HL-60 (cell line): Measurements from ENCODE around the gene RTEL1.

Experiments used
- POLR2AphosphoS5 ChIP-seq: IDR thresholded peaks from 2 replicates; pipeline ENCODE4 v1.6.1; 2012; ENCODE audit warnings: low read depth
- TF ChIP-seq, protein P1 (sequence below): IDR thresholded peaks from one replicate; pipeline ENCODE4 v1.5.1; 2011; ENCODE audit warnings: low read length, control low read depth, inconsistent platforms; ENCODE audit not compliant: insufficient read depth

DNA sequence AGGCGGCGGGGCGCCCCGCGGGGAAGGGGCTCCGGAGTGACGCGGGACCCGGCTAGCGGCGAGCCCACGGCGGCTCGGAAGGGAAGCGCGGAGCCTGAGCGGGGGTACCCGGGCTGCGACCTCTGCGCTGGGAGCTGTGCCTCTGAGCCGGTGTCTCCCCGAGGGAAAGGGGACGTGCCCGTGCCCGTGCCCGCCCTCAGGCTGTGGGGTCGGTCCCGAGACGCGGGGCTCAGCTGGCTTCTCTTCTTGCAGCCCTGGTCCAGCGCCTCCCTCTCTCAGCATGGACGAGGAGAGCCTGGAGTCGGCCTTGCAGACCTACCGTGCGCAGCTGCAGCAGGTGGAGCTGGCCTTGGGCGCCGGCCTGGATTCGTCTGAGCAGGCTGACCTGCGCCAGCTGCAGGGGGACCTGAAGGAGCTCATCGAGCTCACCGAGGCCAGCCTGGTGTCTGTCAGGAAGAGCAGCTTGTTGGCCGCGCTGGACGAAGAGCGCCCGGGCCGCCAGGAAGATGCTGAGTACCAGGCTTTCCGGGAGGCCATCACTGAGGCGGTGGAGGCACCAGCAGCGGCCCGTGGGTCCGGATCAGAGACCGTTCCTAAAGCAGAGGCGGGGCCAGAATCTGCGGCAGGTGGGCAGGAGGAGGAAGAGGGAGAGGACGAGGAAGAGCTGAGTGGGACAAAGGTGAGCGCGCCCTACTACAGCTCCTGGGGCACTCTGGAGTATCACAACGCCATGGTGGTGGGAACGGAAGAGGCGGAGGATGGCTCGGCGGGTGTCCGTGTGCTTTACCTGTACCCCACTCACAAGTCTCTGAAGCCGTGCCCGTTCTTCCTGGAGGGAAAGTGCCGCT lies 50.4 kb downstream of the RTEL1 start:
- TF ChIP-seq, protein P1, sequence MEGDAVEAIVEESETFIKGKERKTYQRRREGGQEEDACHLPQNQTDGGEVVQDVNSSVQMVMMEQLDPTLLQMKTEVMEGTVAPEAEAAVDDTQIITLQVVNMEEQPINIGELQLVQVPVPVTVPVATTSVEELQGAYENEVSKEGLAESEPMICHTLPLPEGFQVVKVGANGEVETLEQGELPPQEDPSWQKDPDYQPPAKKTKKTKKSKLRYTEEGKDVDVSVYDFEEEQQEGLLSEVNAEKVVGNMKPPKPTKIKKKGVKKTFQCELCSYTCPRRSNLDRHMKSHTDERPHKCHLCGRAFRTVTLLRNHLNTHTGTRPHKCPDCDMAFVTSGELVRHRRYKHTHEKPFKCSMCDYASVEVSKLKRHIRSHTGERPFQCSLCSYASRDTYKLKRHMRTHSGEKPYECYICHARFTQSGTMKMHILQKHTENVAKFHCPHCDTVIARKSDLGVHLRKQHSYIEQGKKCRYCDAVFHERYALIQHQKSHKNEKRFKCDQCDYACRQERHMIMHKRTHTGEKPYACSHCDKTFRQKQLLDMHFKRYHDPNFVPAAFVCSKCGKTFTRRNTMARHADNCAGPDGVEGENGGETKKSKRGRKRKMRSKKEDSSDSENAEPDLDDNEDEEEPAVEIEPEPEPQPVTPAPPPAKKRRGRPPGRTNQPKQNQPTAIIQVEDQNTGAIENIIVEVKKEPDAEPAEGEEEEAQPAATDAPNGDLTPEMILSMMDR: no peak
- TF ChIP-seq POLR2AphosphoS5: no peak
